Right ventricle myocardium inferior (tissue), 1 donor: ENCODE data around the gene RNF152. TPM values are rescaled to one million over a fixed set of nuclear protein-coding genes. Genes with fewer than 3 reads are reported as not detected.

Source experiments
- ATAC-seq: fragments of 200-7000 bp; cut with Tn5 transposase; one replicate; pipeline ENCODE4 v1.9.1; 2020; ENCODE audit warnings: mild to moderate bottlenecking, moderate library complexity
- DNase-seq: peaks from one replicate; pipeline ENCODE4 v3.0.0; 2021; ENCODE audit errors: missing footprints
- intact Hi-C: fragments of 100-400 bp; cut with DNase I; formaldehyde crosslinking; loops from one replicate; pipeline ENCODE4 v1.11.0; 2022
- long read RNA-seq: library from polyadenylated mRNA; unstranded; transcript quantifications from one replicate; pipeline ENCODE4 v2.0.0, GENCODE V29; 2021
- total RNA-seq: library from RNA; stranded (reverse); fragmentation: NEBNext Ultra II Directional; extraction: Animal tissue kit (Norgen Biotek cat#: 25700); gene quantifications from one replicate; pipeline ENCODE4 v1.2.1, GENCODE V29; 2021
- donor health status: DM: no; HTN: yes; CAD: no; lungs with severe emphysema.

The RNF152 gene
- 12.6 TPM for total RNA-seq
- long read RNA-seq, partial matches to known transcripts: 0 of 2 reads
- long read RNA-seq, other reads (novel, unspliced or antisense): 2 of 2 reads

GRCh38 chr18:61892683-61893308 lies at the start of gene RNF152:
Gene RNF152, minus strand, starts transcription at chr18:61893007. Its CDS starts 76,544 bp downstream, at chr18:61816463.
- ATAC-seq: peak; percentile 24
- DNase-seq: no peak
- intact Hi-C loops: loop anchor here (5.0 kb wide), 1 partner anchor 145 kb away; no protein-coding TSS in a partner anchor

GRCh38 chr18:61941948-61942471 lies 49.2 kb upstream of the RNF152 start:
- ATAC-seq (no peak), DNase-seq (no peak)
- intact Hi-C loops: no loop called here

GRCh38 chr18:61939046-61939674 lies 46.4 kb upstream of the RNF152 start:
- intact Hi-C loops: no loop called here
- no peak for ATAC-seq
- DNase-seq: no peak

GRCh38 chr18:61935362-61935761 lies 42.6 kb upstream of the RNF152 start:
- no peak for DNase-seq
- intact Hi-C loops: no loop called here
- no peak for ATAC-seq

GRCh38 chr18:61931654-61932379 lies 39.0 kb upstream of the RNF152 start:
- intact Hi-C loops: no loop called here
- DNase-seq: no peak
- no peak for ATAC-seq

- intact Hi-C loops: no loop called here
- DNase-seq (no peak), ATAC-seq (no peak)
Observed at GRCh38 chr18:61929881-61930640, 37.3 kb upstream of the RNF152 start.

- intact Hi-C loops: no loop called here
- ATAC-seq (no peak), DNase-seq (no peak)
Observed at GRCh38 chr18:61926532-61926931, 33.7 kb upstream of the RNF152 start.

- DNase-seq (no peak), ATAC-seq (no peak)
- intact Hi-C loops: no loop called here
Observed at GRCh38 chr18:61924550-61924949, 31.7 kb upstream of the RNF152 start.

GRCh38 chr18:61922435-61922834 lies 29.6 kb upstream of the RNF152 start:
- intact Hi-C loops: no loop called here
- DNase-seq (no peak), ATAC-seq (no peak)

- ATAC-seq (no peak), DNase-seq (peak; percentile 51)
- intact Hi-C loops: no loop called here
Observed at GRCh38 chr18:61921621-61922235, 28.9 kb upstream of the RNF152 start.

GRCh38 chr18:61917818-61918217 lies 25.0 kb upstream of the RNF152 start:
- intact Hi-C loops: no loop called here
- ATAC-seq (no peak), DNase-seq (no peak)

GRCh38 chr18:61912476-61912875 lies 19.7 kb upstream of the RNF152 start:
- DNase-seq (no peak), ATAC-seq (no peak)
- intact Hi-C loops: no loop called here

- ATAC-seq: no peak
- no peak for DNase-seq
- intact Hi-C loops: no loop called here
Observed at GRCh38 chr18:61910101-61910500, 17.3 kb upstream of the RNF152 start.

GRCh38 chr18:61908661-61909060 lies 15.9 kb upstream of the RNF152 start:
- DNase-seq (no peak), ATAC-seq (no peak)
- intact Hi-C loops: no loop called here

- ATAC-seq: peak; percentile 53
- intact Hi-C loops: loop anchor here (5.0 kb wide), 2 partner anchors 231 to 349 kb away; no protein-coding TSS in a partner anchor
- DNase-seq: no peak
Observed at GRCh38 chr18:61901323-61901986, 8.6 kb upstream of the RNF152 start.

GRCh38 chr18:61900504-61901281 lies 7.9 kb upstream of the RNF152 start:
- intact Hi-C loops: loop anchor here (5.0 kb wide), 2 partner anchors 232 to 348 kb away; no protein-coding TSS in a partner anchor
- DNase-seq (no peak), ATAC-seq (no peak)

- DNase-seq: no peak
- intact Hi-C loops: no loop called here
- no peak for ATAC-seq
Observed at GRCh38 chr18:61898640-61899101, 5.9 kb upstream of the RNF152 start.
